GM19351 (cell line): ENCODE data around the gene ZNF133.

ENCODE experiments used
- ATAC-seq: cut with Tn5 transposase; IDR thresholded peaks from one replicate; pipeline ENCODE4 v1.9.1; 2021; ENCODE audit warnings: mild to moderate bottlenecking, moderate library complexity; ENCODE audit not compliant: unreplicated experiment

Gene ZNF133

GRCh38 chr20:18360635-18361034, 72.3 kb downstream of the ZNF133 start:
- ATAC-seq = no peak

- no peak for ATAC-seq
Observed at GRCh38 chr20:18361678-18362077, 73.4 kb downstream of the ZNF133 start.

GRCh38 chr20:18362916-18363315, 74.6 kb downstream of the ZNF133 start:
- ATAC-seq = no peak

- no peak for ATAC-seq
Observed at GRCh38 chr20:18363708-18364107, 75.4 kb downstream of the ZNF133 start.

- no peak for ATAC-seq
Observed at GRCh38 chr20:18364768-18365167, 76.4 kb downstream of the ZNF133 start.
